ENCODE measurements around the gene CELA2A. TPM values are rescaled to one million over a fixed set of nuclear protein-coding genes. Genes with fewer than 3 reads are reported as not detected.
"Not testable (repeated sequence)": the region's sequence is repeated elsewhere in the genome, so short reads cannot be mapped to it uniquely, and the experiment has no call there.

The CELA2A gene
- total RNA-seq, 1 donor from 2014 or later: not detected

DNA sequence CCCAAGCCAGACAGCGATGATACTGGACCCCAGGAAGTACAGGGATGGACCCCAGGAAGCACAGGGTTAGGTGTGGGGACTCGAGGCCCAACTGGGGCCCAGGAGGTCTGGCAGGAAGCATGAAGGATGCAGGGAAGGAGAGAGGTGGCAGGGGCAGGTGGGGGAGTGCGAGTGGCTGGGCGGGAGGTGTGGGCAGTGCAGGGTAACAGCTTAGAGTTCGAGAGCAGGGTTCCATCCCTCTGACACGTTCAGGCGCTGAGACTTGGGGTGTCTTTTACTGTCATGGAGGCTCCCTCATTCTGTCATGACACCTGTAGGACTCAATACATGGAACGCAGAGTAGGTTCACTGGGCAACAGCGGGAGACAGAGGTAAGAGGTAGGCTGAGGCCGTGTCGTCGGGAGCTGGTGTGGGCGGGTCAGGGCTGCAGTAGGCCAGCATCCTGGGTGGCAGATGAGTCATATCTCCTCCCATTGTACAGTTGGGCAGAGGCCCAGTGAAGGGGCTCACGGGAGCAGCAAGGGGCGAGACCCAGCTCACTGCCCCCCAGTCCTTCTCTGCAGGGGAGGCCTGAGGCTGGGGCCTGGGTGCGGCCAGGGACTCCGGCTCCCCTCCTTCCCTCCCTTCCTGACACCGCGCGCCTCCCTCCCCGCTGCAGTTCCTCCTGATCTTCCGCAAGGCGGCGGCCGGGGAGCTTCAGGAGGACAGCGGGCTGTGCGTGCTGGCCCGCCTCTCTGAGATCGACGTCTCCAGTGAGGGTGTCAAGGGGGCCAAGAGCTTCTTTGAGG is 29.8 kb upstream of the CELA2A start:
- Histone ChIP-seq H3K27ac (no peak overlapping the region), H3K27me3 (no peaks in the 10 kb centered on the region), H3K9me3 (no peaks in the 10 kb centered on the region), H3K36me3 (peaks cover 19% of the 10 kb centered on the region), H3K4me1 (no peaks in the 10 kb centered on the region), H3K4me3 (no peak overlapping the region)
- no peak for ATAC-seq
- DNase-seq: no peak
- TF ChIP-seq, protein P1, sequence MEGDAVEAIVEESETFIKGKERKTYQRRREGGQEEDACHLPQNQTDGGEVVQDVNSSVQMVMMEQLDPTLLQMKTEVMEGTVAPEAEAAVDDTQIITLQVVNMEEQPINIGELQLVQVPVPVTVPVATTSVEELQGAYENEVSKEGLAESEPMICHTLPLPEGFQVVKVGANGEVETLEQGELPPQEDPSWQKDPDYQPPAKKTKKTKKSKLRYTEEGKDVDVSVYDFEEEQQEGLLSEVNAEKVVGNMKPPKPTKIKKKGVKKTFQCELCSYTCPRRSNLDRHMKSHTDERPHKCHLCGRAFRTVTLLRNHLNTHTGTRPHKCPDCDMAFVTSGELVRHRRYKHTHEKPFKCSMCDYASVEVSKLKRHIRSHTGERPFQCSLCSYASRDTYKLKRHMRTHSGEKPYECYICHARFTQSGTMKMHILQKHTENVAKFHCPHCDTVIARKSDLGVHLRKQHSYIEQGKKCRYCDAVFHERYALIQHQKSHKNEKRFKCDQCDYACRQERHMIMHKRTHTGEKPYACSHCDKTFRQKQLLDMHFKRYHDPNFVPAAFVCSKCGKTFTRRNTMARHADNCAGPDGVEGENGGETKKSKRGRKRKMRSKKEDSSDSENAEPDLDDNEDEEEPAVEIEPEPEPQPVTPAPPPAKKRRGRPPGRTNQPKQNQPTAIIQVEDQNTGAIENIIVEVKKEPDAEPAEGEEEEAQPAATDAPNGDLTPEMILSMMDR (IDR thresholded peaks at IDR 0.05): peak; percentile 25
- intact Hi-C loops (cut with DNase I): no loop called here

- DNase-seq (no peak), ATAC-seq (no peak)
- no peaks in the 10 kb centered on the region for H3K4me1 ChIP-seq
- TF ChIP-seq, protein P1 (IDR thresholded peaks at IDR 0.05): no peak
- no peak overlapping the region for H3K27ac ChIP-seq
- no peaks in the 10 kb centered on the region for H3K27me3 ChIP-seq
- intact Hi-C loops (cut with DNase I): no loop called here
- peaks cover 19% of the 10 kb centered on the region for H3K36me3 ChIP-seq
- H3K9me3 ChIP-seq: no peaks in the 10 kb centered on the region
- no peak overlapping the region for H3K4me3 ChIP-seq
These were observed 29.3 kb upstream of the CELA2A start for GRCh38 chr1:15427280-15427666.

DNA sequence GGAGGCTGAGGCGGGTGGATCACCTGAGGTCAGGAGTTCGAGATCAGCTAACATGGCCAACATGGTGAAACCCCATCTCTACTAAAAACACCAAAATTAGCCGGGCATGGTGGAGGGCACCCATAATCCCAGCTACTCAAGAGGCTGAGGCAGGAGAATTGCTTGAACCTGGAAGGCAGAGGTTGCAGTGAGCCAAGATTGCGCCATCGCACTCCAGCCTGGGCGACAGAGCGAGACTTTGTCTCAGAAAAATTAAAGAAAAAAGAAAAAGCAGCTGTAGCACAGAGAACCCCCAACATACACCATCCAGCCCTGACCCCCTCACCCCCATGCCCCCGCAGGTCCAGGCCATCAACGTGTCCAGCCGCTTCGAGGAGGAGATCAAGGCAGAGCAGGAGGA is 28.3 kb upstream of the CELA2A start:
- H3K4me3 ChIP-seq; H3K9me3 ChIP-seq; DNase-seq; ATAC-seq; H3K4me1 ChIP-seq; H3K27ac ChIP-seq; H3K27me3 ChIP-seq; intact Hi-C loops (cut with DNase I): not testable (repeated sequence)
- H3K36me3 ChIP-seq: peaks cover 19% of the 10 kb centered on the region

DNA sequence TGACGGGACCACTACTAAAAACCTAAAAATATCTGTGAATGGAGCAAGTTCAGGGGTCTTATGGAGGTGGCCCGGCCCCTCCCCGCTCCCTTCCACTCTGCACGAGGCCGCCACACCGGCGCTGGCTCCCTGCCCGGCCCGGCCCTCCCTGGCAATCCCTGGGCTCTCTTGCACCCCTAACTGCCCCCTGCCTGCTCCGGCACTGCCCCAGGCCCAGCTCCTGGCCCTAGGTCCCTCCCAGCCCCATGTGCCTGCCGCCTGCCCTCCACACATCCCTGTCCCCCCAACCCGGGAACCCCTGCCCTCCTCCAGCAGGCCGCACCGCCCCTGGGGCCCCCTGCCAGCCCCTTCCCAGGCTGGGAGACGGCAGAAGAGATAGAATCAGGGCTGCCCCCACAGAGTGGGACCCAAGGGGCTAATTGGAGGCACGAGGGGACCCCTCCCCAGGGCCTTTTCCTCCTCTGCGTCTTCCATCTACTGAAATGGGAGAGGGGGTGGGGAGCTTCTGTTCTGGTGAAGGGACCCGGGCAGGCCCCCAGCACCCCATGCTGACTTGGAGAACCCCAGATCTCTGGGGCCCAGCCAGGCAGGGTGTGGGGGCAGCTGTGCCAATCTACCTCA is 27.6 kb upstream of the CELA2A start:
- Histone ChIP-seq H3K27ac (no peak overlapping the region), H3K4me3 (no peak overlapping the region), H3K9me3 (no peaks in the 10 kb centered on the region), H3K27me3 (no peaks in the 10 kb centered on the region), H3K36me3 (peaks cover 19% of the 10 kb centered on the region), H3K4me1 (no peaks in the 10 kb centered on the region)
- TF ChIP-seq, protein P1 (IDR thresholded peaks at IDR 0.05): no peak
- DNase-seq: no peak
- no peak for ATAC-seq
- intact Hi-C loops (cut with DNase I): no loop called here

GRCh38 chr1:15429701-15430149 is 26.8 kb upstream of the CELA2A start:
- Histone ChIP-seq H3K27ac (no peak overlapping the region), H3K4me1 (no peaks in the 10 kb centered on the region), H3K36me3 (peaks cover 19% of the 10 kb centered on the region), H3K4me3 (no peak overlapping the region), H3K9me3 (no peaks in the 10 kb centered on the region), H3K27me3 (no peaks in the 10 kb centered on the region)
- TF ChIP-seq, protein P1 (IDR thresholded peaks at IDR 0.05): no peak
- peak; percentile 5 for ATAC-seq
- no peak for DNase-seq
- intact Hi-C loops (cut with DNase I): loop anchor here (5.0 kb wide), 1 partner anchor 107 kb away; no protein-coding TSS in a partner anchor
